Hepatocyte (in vitro differentiated cells): ENCODE results near the gene COA1.

Experiments used
- CTCF ChIP-seq: fragments of 200-600 bp; sonication (generic); IDR thresholded peaks from 2 replicates; pipeline ENCODE4 v1.5.1; 2016; ENCODE audit warnings: antibody characterized with exemption, mild to moderate bottlenecking; ENCODE audit not compliant: poor library complexity
- EZH2 ChIP-seq: fragments of 200-600 bp; sonication (generic); IDR thresholded peaks from 2 replicates; pipeline ENCODE4 v1.6.1; 2016; ENCODE audit warnings: antibody characterized with exemption, mild to moderate bottlenecking, borderline replicate concordance

GRCh38 chr7:43656997-43657396 lies 72.3 kb downstream of the COA1 start:
- TF ChIP-seq CTCF, result no peak
- TF ChIP-seq EZH2, result no peak
